ENCODE data around the gene VTI1B. TPM values are rescaled to one million over a fixed set of nuclear protein-coding genes. Genes with fewer than 3 reads are reported as not detected.

VTI1B gene
- total RNA-seq, 1 donor from 2014 or later: 125 TPM

DNA sequence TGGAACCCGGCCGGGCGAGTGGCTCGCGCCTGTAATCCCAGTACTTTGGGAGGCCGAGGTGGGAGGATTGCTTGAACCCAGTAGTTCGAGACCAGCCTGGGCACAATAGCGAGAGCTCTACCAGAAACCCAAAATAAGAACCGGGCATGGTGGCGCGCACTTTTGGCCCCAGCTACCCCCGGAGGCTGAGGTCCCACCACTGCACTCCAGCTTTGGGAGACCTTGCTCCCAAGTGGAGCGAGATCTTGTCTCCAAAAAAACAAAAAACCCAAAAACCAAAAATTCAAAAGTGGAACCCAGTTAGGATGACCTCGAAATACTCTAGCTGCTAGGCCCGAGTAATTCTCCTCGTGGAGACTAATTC, 769 bp upstream of the VTI1B start:
- no peak for DNase-seq
- Histone ChIP-seq H3K4me1 (peaks cover 48% of the 10 kb centered on the region), H3K4me3 (peak overlapping the region; percentile 92), H3K27me3 (ENCODE audit: low read depth) (no peaks in the 10 kb centered on the region), H3K9me3 (replicated peaks) (no peaks in the 10 kb centered on the region), H3K36me3 (peaks cover 10% of the 10 kb centered on the region), H3K27ac (replicated peaks) (peak overlapping the region; percentile 100)
- TF ChIP-seq, protein P1, sequence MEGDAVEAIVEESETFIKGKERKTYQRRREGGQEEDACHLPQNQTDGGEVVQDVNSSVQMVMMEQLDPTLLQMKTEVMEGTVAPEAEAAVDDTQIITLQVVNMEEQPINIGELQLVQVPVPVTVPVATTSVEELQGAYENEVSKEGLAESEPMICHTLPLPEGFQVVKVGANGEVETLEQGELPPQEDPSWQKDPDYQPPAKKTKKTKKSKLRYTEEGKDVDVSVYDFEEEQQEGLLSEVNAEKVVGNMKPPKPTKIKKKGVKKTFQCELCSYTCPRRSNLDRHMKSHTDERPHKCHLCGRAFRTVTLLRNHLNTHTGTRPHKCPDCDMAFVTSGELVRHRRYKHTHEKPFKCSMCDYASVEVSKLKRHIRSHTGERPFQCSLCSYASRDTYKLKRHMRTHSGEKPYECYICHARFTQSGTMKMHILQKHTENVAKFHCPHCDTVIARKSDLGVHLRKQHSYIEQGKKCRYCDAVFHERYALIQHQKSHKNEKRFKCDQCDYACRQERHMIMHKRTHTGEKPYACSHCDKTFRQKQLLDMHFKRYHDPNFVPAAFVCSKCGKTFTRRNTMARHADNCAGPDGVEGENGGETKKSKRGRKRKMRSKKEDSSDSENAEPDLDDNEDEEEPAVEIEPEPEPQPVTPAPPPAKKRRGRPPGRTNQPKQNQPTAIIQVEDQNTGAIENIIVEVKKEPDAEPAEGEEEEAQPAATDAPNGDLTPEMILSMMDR (IDR thresholded peaks at IDR 0.05; ENCODE audit: borderline replicate concordance): no peak
- intact Hi-C loops (cut with micrococcal nuclease): no loop called here

DNA sequence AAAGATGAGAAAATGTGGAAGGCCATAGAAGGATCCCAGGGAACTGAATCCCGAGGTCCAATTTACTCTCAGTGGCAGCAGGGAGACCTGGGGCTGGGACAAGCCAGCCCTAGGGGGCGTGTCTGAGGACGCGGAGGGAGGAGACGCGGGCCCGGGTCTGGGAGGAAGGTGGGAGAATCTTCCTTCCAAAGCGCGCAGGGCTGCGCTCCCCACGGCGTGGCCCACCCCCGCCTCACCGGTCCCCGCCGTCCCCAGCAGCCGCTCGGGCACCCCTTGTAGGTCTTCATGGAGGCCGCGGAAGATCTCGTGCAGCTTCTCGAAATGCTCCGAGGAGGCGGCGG, 323 bp downstream of the VTI1B start:
- DNase-seq: peak; percentile 75
- Histone ChIP-seq H3K36me3 (peaks cover 10% of the 10 kb centered on the region), H3K4me3 (peak overlapping the region; percentile 92), H3K27ac (replicated peaks) (peak overlapping the region; percentile 100), H3K9me3 (replicated peaks) (no peaks in the 10 kb centered on the region), H3K27me3 (ENCODE audit: low read depth) (no peaks in the 10 kb centered on the region), H3K4me1 (peaks cover 48% of the 10 kb centered on the region)
- intact Hi-C loops (cut with micrococcal nuclease): no loop called here
- TF ChIP-seq, protein P1 (IDR thresholded peaks at IDR 0.05; ENCODE audit: borderline replicate concordance): peak; percentile 44

DNA sequence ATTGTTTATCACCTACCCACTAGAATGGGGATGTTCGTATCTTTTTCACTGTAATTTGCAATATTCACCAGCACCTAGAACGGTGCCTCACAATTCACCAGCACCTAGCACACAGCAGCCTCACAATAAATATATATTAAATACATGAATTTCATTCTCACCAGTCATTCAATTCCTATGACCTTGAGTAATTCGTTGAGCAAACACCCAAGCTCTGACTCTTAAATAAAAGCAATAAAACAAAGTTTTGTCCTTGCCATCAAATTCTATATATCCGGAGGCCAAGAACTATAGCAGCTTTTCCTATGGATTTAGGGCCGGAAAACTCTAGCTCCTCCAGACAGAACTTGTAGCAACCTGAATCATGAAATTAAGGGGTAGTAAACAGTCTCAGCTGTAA, 981 bp downstream of the VTI1B start:
- intact Hi-C loops (cut with micrococcal nuclease): no loop called here
- Histone ChIP-seq H3K27me3 (ENCODE audit: low read depth) (no peaks in the 10 kb centered on the region), H3K4me1 (peaks cover 48% of the 10 kb centered on the region)

DNA sequence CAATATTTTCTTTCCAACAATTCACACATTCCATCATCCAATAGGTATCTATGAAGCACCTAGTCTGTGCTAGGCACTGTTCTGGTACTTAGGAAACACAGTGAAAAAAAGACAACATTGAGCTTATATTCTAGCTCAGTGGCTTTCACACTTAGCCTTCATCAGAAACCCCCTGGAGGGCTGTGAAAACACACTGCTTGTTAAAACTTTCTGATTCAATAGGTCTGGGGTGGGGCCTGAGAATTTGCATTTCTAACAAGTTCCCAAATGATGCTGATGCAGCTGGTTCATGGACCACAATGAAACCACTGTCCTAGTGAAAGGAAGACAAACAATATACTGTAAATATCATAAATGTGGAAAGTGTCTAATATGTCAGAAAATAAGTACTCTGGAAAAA, 5.9 kb downstream of the VTI1B start:
- Histone ChIP-seq H3K9me3 (replicated peaks) (no peaks in the 10 kb centered on the region), H3K27me3 (ENCODE audit: low read depth) (no peaks in the 10 kb centered on the region), H3K4me1 (peaks cover 35% of the 10 kb centered on the region), H3K4me3 (no peak overlapping the region), H3K27ac (replicated peaks) (no peak overlapping the region), H3K36me3 (no peaks in the 10 kb centered on the region)
- TF ChIP-seq, protein P1 (IDR thresholded peaks at IDR 0.05; ENCODE audit: borderline replicate concordance): no peak
- DNase-seq: no peak
- intact Hi-C loops (cut with micrococcal nuclease): no loop called here

More for the DNA sequence above, 981 bp downstream of the VTI1B start:
- Histone ChIP-seq H3K36me3 (peaks cover 10% of the 10 kb centered on the region), H3K9me3 (replicated peaks) (no peaks in the 10 kb centered on the region), H3K4me3 (peak overlapping the region; percentile 92), H3K27ac (replicated peaks) (peak overlapping the region; percentile 100)
- DNase-seq: no peak
- TF ChIP-seq, protein P1 (IDR thresholded peaks at IDR 0.05; ENCODE audit: borderline replicate concordance): no peak

DNA sequence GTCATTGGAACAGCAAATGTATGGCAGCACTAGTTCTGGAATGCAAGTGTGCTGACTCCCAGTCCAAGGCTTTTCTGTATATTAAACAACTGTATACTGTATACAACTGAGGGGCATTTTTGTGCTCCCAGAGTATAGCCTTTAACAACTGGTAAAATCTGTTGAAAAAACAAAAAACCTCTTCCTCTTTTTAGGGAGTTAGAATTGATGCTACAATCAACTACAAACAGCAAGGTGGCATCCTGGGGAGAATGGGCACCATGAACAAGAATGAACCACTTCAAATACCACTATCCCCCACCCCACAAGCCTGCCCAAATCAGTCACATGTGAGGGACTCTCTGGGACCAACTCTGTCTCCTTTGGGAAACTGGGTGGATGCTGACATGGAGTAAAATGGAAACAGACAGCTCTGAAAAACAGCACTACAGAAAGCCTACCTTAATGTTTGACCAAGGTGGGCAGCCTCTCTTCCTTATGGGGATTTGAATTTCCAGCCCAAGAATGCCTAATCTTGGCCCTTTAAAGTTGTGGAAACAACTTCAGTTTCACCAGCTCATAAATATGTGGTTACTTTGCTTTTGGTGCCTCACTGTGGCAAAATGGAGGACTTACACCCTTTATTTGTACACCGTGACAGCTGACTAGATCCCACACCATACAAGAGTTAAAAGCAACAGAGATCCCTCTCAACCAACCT, 7.5 kb downstream of the VTI1B start:
- Histone ChIP-seq H3K4me3 (no peak overlapping the region), H3K27me3 (ENCODE audit: low read depth) (no peaks in the 10 kb centered on the region), H3K4me1 (peaks cover 18% of the 10 kb centered on the region), H3K27ac (replicated peaks) (no peak overlapping the region), H3K36me3 (peaks cover 4% of the 10 kb centered on the region), H3K9me3 (replicated peaks) (no peaks in the 10 kb centered on the region)
- TF ChIP-seq, protein P1 (IDR thresholded peaks at IDR 0.05; ENCODE audit: borderline replicate concordance): peak; percentile 68
- DNase-seq: no peak
- intact Hi-C loops (cut with micrococcal nuclease): no loop called here

Measured in left ventricle myocardium inferior (tissue), 1 donor.